H1 (cell line): ENCODE results near the gene ATP8B3. TPM values are rescaled to one million over a fixed set of nuclear protein-coding genes. Genes with fewer than 3 reads are reported as not detected.

Experiments
- NANOG ChIP-seq: IDR thresholded peaks from 2 replicates; pipeline ENCODE4 v1.6.1; 2011; ENCODE audit warnings: low read length, low read depth, mild to moderate bottlenecking, inconsistent platforms; ENCODE audit not compliant: insufficient read depth, poor library complexity, severe bottlenecking
- PHF8 ChIP-seq: fragments of 200-600 bp; sonication (generic); conservative IDR thresholded peaks from 2 replicates; pipeline ENCODE4 v1.7.1; 2012; ENCODE audit warnings: low read depth, mild to moderate bottlenecking, inconsistent platforms, low read length, moderate library complexity
- RFX5 ChIP-seq: IDR thresholded peaks from 2 replicates; pipeline ENCODE4 v1.6.1; 2011; ENCODE audit warnings: low read depth, low read length, improper control_type of control experiment, borderline replicate concordance
- polyA plus RNA-seq, 7 experiments: library from polyadenylated mRNA; depleted of rRNA in 3 of 7; stranded (reverse) in 5 of 7; unstranded in 2 of 7; fragments of >200 nt in 5 of 7; fragments of 200-250 nt in 2 of 7; gene quantifications; 1 replicate in 5 of 7; 2 replicates in 1 of 7; 4 replicates in 1 of 7; pipeline versions ENCODE4 v1.2.1 to v1.2.3, GENCODE V29; 2011 to 2013; ENCODE audit warnings: missing spikeins in 2 of 7, mixed read lengths in 2 of 7
- total RNA-seq: library from RNA; stranded (reverse); fragmentation: NEBNext Ultra II Directional; extraction: Animal tissue kit (Norgen Biotek cat#: 25700); gene quantifications from 2 replicates; pipeline ENCODE4 v1.2.1, GENCODE V29; 2021

ATP8B3 gene
- total and polyA plus RNA-seq, 2 of the 8 experiments (the other 6 are each of a cell fraction or from before 2014, with no cell fraction given) = 4.1 to 9.3 TPM

- TF ChIP-seq PHF8 = no peak
- no peak for TF ChIP-seq RFX5
- no peak for TF ChIP-seq NANOG
- TF ChIP-seq, all 59 proteins: peak for 0
Observed at GRCh38 chr19:1828279-1829238, 16.5 kb upstream of the ATP8B3 start (continued).
